Ovary (tissue), 9 donors: ENCODE data around the gene TSSK2. TPM values are rescaled to one million over a fixed set of nuclear protein-coding genes. Genes with fewer than 3 reads are reported as not detected.

Experiments used
- DNase-seq, 5 donors: peaks; one replicate each; pipeline ENCODE4 v3.0.0-alpha.2; 2019 to 2020
- H3K27ac ChIP-seq, 2 donors: fragments of 200-600 bp; one replicate each; pipeline versions ENCODE4 v1.5.1 to v1.8.0; 2019 to 2022
- H3K27me3 ChIP-seq: fragments of 200-600 bp; one replicate; pipeline ENCODE4 v1.8.0; 2022
- H3K36me3 ChIP-seq: fragments of 200-600 bp; sonication (generic); one replicate; pipeline ENCODE4 v1.5.1; 2019
- H3K4me1 ChIP-seq: one replicate; pipeline ENCODE4 v1.8.1; 2013; ENCODE audit warnings: mild to moderate bottlenecking, moderate library complexity; ENCODE audit not compliant: insufficient read depth
- H3K4me3 ChIP-seq: fragments of 200-600 bp; sonication (generic); one replicate; pipeline ENCODE4 v1.5.1; 2017
- H3K9me3 ChIP-seq, 2 donors: fragments of 200-600 bp in 1 of 2; sonication (generic) in 1 of 2; one replicate each; pipeline versions ENCODE4 v1.5.1 to v1.8.1; 2013 to 2019; ENCODE audit warnings: mild to moderate bottlenecking in 1 of 2, moderate library complexity in 1 of 2
- EP300 ChIP-seq: sonication (generic); formaldehyde crosslinking; IDR thresholded peaks from one replicate; pipeline ENCODE4 v1.6.1; 2017; ENCODE audit warnings: antibody characterized with exemption
- POLR2A ChIP-seq: fragments of 450-650 bp; IDR thresholded peaks from one replicate; pipeline ENCODE4 v1.6.1; 2017; ENCODE audit warnings: antibody characterized with exemption, mild to moderate bottlenecking, moderate library complexity
- WGBS, 3 donors: extraction: QIAGEN DNeasy Blood & Tissue Kit in 1 of 3; methylation state at CpG; one replicate each; pipeline versions ENCODE4 v1.1.5 to v1.1.7; 2013 to 2017; 5-methylcytosine and 5-hydroxymethylcytosine counted together
- intact Hi-C, 4 donors: fragments of 100-400 bp; cut with DNase I; formaldehyde crosslinking; loops; one replicate each; pipeline versions ENCODE4 v1.11.0 to v1.15.1; 2022 to 2023
- polyA plus RNA-seq, 2 donors: library from polyadenylated mRNA; stranded (reverse); fragments of 200-250 nt in 1 of 2; fragments of 350-450 nt in 1 of 2; fragmentation: Illumina TruSeq in 1 of 2; extraction: RNeasy Lipid Tissue Mini Kit (QIAGEN cat#74804) in 1 of 2; gene quantifications; one replicate each; pipeline ENCODE4 v1.2.3, GENCODE V29; 2013 to 2014
- total RNA-seq, 7 donors: library from RNA; depleted of rRNA in 2 of 7; stranded (reverse); fragments of >200 nt in 2 of 7; fragmentation: NEBNext Ultra II Directional in 3 of 7; extraction: Animal tissue kit (Norgen Biotek cat#: 25700) in 3 of 7; gene quantifications; one replicate each; pipeline versions ENCODE4 v1.1.0 to v1.2.4, GENCODE V29; 2016 to 2023
- TF ChIP-seq, protein P1 (sequence below), 3 donors: fragments of 450-650 bp in 2 of 3; fragments of 200-600 bp in 1 of 3; IDR thresholded peaks; one replicate each; pipeline versions ENCODE4 v1.5.1 to v1.8.0; 2016 to 2022; ENCODE audit warnings: antibody characterized with exemption in 3 of 3, mild to moderate bottlenecking in 1 of 3
- donor health status: DM: no; HTN: no; CAD: no; lungs with moderate emphysema.
- donor health status: DM: no; HTN: no; CAD: no.
- donor health status: Bipolar disorder and iron deficiency.
- donor health status: DM: yes; HTN: yes; CAD: no.
- donor health status: DM: no; HTN: no; CAD: no.
- donor health status: DM: yes; HTN: yes; CAD: no.

The TSSK2 gene
- total and polyA plus RNA-seq, 9 donors = 0.05 TPM; not detected in 8

DNA sequence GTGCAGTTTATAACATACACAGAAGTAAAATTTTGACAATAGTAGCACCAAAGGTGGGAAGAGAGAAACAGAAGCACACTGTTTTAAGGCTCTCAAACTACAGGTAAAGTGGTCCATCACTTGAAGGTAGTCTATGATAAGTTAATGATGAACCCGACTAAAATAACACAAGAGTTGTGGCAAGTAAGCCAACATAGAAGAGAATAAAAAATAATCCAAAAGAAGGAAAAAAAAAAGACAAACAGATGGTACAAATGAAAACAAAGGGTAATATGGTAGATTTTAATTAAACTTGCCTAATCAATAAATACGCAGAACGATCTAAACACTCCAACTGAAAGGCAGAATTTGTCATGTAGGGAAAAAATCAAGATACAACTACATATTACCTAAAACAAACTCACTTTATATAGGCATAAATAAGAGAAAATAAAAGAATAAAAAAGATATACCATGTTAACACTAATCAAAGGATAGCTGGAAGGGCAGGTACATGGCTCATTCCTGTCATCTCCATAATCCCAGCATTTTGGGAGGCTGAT, 40.5 kb upstream of the TSSK2 start:
- H3K27me3 ChIP-seq = no peaks in the 10 kb centered on the region
- 74 to 95% (median 91%) methylated on average over 3 of the region's 3 CpGs for WGBS, 3 donors
- no peak overlapping the region for H3K4me3 ChIP-seq
- H3K36me3 ChIP-seq = no peaks in the 10 kb centered on the region
- DNase-seq = no peak
- H3K9me3 ChIP-seq = no peaks in the 10 kb centered on the region
- TF ChIP-seq, protein P1, sequence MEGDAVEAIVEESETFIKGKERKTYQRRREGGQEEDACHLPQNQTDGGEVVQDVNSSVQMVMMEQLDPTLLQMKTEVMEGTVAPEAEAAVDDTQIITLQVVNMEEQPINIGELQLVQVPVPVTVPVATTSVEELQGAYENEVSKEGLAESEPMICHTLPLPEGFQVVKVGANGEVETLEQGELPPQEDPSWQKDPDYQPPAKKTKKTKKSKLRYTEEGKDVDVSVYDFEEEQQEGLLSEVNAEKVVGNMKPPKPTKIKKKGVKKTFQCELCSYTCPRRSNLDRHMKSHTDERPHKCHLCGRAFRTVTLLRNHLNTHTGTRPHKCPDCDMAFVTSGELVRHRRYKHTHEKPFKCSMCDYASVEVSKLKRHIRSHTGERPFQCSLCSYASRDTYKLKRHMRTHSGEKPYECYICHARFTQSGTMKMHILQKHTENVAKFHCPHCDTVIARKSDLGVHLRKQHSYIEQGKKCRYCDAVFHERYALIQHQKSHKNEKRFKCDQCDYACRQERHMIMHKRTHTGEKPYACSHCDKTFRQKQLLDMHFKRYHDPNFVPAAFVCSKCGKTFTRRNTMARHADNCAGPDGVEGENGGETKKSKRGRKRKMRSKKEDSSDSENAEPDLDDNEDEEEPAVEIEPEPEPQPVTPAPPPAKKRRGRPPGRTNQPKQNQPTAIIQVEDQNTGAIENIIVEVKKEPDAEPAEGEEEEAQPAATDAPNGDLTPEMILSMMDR (IDR thresholded peaks at IDR 0.05) = no peak
- TF ChIP-seq POLR2A = no peak
- no peak for TF ChIP-seq EP300
- intact Hi-C loops = no loop called here
- no peaks in the 10 kb centered on the region for H3K4me1 ChIP-seq
- no peak overlapping the region for H3K27ac ChIP-seq

DNA sequence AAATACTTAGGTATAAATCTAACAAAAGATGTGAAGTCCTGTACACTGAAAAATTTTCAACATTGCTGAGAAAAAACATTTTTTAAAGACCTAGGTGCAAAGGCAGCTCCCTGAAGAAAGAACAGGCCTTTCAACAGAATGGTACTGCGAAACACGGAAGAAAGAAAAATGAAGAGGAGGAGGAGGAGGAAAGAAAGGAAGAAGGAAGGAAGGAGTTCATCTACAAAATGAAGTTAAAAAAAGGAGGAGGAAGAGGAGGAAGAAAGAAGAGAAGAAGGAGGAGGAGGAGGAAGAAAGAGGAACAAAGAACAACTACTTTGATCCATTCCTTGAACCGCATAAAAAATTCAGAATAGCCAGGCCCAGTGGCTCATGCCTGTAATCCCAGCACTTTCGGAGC, 38.4 kb upstream of the TSSK2 start:
- intact Hi-C loops = no loop called here

DNA sequence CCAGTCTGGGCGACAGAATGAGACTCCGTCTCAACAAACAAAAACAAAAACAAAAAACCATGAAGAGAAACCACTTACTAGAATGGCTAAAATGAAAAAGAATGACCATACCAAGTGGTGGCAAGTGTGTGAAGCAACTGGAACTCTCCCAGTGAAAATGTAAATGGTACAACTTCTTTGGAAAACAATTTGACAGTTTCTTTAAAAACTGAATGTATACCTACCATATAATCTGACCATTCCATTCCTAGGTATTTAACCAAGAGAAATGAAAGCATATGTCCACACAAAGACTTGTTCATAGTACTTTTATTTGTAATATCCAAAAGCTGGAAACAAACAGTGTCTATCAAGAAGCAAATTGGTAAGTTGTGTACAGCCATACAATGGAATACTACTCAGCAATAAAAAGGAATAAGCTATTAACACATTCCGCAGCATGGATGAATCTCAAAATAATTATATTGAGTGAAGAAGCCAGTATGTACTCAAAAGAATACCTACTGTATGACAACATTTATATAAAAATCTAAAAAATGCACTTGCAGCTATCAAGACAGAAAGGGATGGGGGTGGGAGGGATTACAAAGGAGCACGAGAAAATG, 36.6 kb upstream of the TSSK2 start:
- Histone ChIP-seq H3K4me1 (peaks cover 7% of the 10 kb centered on the region), H3K4me3 (no peak overlapping the region), H3K27me3 (no peaks in the 10 kb centered on the region), H3K36me3 (no peaks in the 10 kb centered on the region), H3K9me3 (no peaks in the 10 kb centered on the region), H3K27ac (no peak overlapping the region)
- WGBS, 3 donors = 93 to 98% (median 96%) methylated on average over 4 of the region's 4 CpGs
- DNase-seq = no peak
- intact Hi-C loops = no loop called here
- TF ChIP-seq POLR2A (no peak), EP300 (no peak)
- TF ChIP-seq, protein P1 (IDR thresholded peaks at IDR 0.05) = no peak

More for the DNA sequence above, 38.4 kb upstream of the TSSK2 start:
- H3K9me3 ChIP-seq = no peaks in the 10 kb centered on the region
- TF ChIP-seq POLR2A = no peak
- TF ChIP-seq, protein P1 (IDR thresholded peaks at IDR 0.05) = no peak
- TF ChIP-seq EP300 = no peak
- 93 to 99% (median 97%) methylated on average over 4 of the region's 4 CpGs for WGBS, 3 donors
- no peak overlapping the region for H3K27ac ChIP-seq
- no peaks in the 10 kb centered on the region for H3K36me3 ChIP-seq
- DNase-seq = no peak
- no peaks in the 10 kb centered on the region for H3K27me3 ChIP-seq
- no peak overlapping the region for H3K4me3 ChIP-seq
- H3K4me1 ChIP-seq = peaks cover 4% of the 10 kb centered on the region

DNA sequence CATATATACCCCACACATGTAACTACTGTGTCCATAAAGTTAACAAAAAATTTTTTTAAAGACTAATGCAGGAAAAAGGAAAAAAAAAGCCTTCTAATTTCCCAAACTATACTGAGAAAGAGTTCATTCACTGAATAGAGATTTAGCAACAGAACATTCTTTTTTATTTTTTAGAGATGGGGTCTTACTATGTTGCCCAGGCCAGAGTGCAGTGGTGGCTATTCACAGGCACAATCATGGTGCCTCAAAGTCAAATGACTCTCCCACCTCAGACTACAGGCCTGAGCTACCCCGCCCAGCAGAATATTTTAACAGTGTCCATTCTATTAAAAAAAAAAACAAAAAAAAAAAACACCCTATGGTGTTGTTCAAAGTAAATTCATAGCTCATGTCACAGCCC, 34.6 kb upstream of the TSSK2 start:
- TF ChIP-seq POLR2A = no peak
- TF ChIP-seq EP300 = no peak
- TF ChIP-seq, protein P1 (IDR thresholded peaks at IDR 0.05) = no peak
- H3K36me3 ChIP-seq = no peaks in the 10 kb centered on the region
- peaks cover 10% of the 10 kb centered on the region for H3K4me1 ChIP-seq
- no peaks in the 10 kb centered on the region for H3K27me3 ChIP-seq
- no peak overlapping the region for H3K4me3 ChIP-seq
- no peak for DNase-seq
- WGBS, 3 donors = 97 to 100% (median 97%) methylated on average over 1 of the region's 1 CpG
- H3K27ac ChIP-seq = no peak overlapping the region
- H3K9me3 ChIP-seq = no peaks in the 10 kb centered on the region
- intact Hi-C loops = no loop called here
